Neural crest cell (in vitro differentiated cells): ENCODE measurements around the gene ZNF500. TPM values are rescaled to one million over a fixed set of nuclear protein-coding genes. Genes with fewer than 3 reads are reported as not detected.

ENCODE experiments used
- DNase-seq: peaks from one replicate; pipeline ENCODE4 v3.0.0; 2021; ENCODE audit warnings: low read depth, mixed read lengths, low spot score
- H3K27ac Mint-ChIP-seq: one replicate; pipeline ENCODE4 v1.8.0; 2021; ENCODE audit warnings: mild to moderate bottlenecking, mixed read lengths; ENCODE audit not compliant: unreplicated experiment
- H3K27me3 Mint-ChIP-seq: 2 replicates; pipeline ENCODE4 v1.8.0; 2021; ENCODE audit warnings: low read depth, mild to moderate bottlenecking, mixed read lengths
- H3K36me3 Mint-ChIP-seq: 2 replicates; pipeline ENCODE4 v1.8.0; 2021; ENCODE audit warnings: low read depth, mild to moderate bottlenecking, mixed read lengths
- H3K4me1 Mint-ChIP-seq: 2 replicates; pipeline ENCODE4 v1.8.0; 2021; ENCODE audit warnings: mixed read lengths
- H3K4me3 Mint-ChIP-seq: one replicate; pipeline ENCODE4 v1.8.0; 2021; ENCODE audit warnings: mild to moderate bottlenecking, mixed read lengths
- H3K9me3 Mint-ChIP-seq: 2 replicates; pipeline ENCODE4 v1.8.0; 2021; ENCODE audit warnings: mixed read lengths
- total RNA-seq: library from RNA; stranded (reverse); gene quantifications from 2 replicates; pipeline ENCODE4 v1.2.1, GENCODE V29; 2021
- TF ChIP-seq, protein P1 (sequence below): fragments of 200-600 bp; sonication (generic); conservative IDR thresholded peaks from 2 replicates; pipeline ENCODE4 v1.5.0; 2021; ENCODE audit warnings: antibody characterized with exemption, mild to moderate bottlenecking

Gene ZNF500
- total RNA-seq, 1 donor from 2014 or later, result 21.1 TPM

DNA sequence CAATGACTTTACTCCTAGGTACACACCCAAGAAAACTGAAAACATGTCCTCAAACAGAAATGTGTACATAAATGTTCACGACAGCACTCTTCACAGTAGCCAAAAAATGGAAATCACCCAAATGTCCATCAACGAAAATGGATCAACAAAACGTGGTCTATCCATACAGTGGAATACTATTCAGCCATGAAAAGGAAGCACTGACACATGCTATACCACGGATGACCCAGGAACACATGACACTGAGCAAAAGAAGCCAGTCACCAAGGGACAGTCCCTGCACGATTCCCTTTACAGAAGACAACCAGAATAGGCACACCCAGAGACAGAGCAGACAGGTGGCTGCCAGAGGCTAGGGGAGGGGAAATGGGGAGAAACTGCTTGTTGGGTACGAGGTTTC, 11.3 kb downstream of the ZNF500 start:
- Mint-ChIP-seq H3K27me3 (no peaks in the 10 kb centered on the region), H3K27ac (no peak overlapping the region), H3K9me3 (peaks cover 2% of the 10 kb centered on the region), H3K4me3 (no peak overlapping the region), H3K36me3 (peaks cover 13% of the 10 kb centered on the region), H3K4me1 (no peaks in the 10 kb centered on the region)
- TF ChIP-seq, protein P1, sequence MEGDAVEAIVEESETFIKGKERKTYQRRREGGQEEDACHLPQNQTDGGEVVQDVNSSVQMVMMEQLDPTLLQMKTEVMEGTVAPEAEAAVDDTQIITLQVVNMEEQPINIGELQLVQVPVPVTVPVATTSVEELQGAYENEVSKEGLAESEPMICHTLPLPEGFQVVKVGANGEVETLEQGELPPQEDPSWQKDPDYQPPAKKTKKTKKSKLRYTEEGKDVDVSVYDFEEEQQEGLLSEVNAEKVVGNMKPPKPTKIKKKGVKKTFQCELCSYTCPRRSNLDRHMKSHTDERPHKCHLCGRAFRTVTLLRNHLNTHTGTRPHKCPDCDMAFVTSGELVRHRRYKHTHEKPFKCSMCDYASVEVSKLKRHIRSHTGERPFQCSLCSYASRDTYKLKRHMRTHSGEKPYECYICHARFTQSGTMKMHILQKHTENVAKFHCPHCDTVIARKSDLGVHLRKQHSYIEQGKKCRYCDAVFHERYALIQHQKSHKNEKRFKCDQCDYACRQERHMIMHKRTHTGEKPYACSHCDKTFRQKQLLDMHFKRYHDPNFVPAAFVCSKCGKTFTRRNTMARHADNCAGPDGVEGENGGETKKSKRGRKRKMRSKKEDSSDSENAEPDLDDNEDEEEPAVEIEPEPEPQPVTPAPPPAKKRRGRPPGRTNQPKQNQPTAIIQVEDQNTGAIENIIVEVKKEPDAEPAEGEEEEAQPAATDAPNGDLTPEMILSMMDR, result no peak
- DNase-seq, result no peak

DNA sequence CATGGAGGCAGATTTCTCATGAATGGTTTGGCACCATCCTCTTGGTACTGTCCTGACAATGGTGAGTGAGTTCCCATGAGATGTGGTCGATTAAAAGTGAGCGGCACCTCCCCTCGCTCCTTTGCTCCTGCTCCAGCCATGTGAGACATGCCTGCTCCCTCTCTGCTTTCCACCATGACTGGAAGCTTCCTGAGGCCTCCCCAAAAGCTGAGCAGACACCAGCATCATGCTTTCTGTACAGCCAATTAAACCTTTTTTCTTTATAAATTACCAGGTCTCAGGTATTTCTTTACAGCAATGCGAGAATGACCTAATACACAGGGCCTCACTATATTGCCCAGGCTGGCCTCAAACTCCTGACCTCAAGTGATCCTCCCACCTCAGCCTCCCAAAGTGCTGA, 12.1 kb downstream of the ZNF500 start:
- TF ChIP-seq, protein P1, result no peak
- Mint-ChIP-seq H3K4me3 (no peak overlapping the region), H3K4me1 (no peaks in the 10 kb centered on the region), H3K36me3 (peaks cover 13% of the 10 kb centered on the region), H3K27me3 (no peaks in the 10 kb centered on the region), H3K27ac (no peak overlapping the region), H3K9me3 (peaks cover 2% of the 10 kb centered on the region)
- no peak for DNase-seq

DNA sequence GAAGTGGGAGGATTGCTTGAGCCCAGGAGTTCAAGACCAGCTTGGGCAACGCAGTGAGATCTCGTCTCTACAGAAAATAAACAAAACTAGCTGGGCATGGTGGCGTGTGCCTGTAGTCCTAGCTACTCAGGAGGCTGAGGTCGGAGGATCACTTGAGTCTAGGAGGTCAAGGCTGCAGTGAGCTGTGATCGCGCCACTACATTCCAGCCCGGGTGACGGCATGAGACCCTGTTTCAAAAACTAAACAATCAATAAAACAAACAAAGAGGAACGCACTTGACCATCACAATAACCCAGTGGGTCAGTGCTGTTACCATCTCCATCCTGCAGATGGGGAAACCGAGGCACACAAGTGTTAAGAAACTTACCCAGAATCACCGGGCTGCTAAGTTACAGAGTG, 13.7 kb downstream of the ZNF500 start:
- TF ChIP-seq, protein P1, result no peak
- peaks cover 2% of the 10 kb centered on the region for H3K9me3 Mint-ChIP-seq
- H3K36me3 Mint-ChIP-seq, result peaks cover 10% of the 10 kb centered on the region
- no peak for DNase-seq
- no peak overlapping the region for H3K27ac Mint-ChIP-seq
- no peaks in the 10 kb centered on the region for H3K4me1 Mint-ChIP-seq
- H3K4me3 Mint-ChIP-seq, result no peak overlapping the region
- H3K27me3 Mint-ChIP-seq, result no peaks in the 10 kb centered on the region

DNA sequence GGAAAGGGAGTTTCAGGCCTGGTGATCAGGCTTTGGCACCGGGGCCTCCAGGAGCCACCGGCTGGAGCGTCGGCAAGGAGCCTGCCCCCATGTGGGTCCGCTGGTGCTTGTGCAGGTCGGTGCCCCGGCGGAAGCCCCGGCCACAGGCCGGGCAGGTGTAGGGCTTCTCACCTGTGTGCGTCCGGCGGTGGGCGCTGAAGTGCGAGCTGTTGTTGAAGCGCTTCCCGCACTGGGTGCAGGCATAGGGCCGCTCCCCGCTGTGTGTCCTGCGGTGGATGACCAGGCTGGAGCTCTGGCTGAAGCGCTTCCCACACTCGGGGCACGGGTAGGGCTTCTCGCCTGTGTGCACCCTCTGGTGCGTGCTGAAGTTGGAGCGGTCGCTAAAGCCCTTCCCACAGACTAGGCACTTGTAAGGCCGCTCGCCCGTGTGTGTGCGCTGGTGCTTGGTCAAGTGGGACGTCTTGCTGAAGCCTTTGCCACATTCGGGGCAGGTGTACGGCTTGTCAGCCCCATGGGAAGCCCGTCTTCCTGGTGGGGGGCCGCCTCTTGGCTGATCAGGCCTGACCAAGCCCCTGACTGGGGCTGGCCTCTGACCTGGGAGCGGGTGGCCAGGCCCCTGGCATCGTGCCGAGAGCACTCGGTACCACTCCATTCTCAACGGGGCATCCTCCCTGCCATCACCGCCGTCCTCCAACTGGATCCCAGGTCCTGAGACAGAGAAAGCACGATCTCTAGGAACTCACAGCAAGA, 14.4 kb downstream of the ZNF500 start:
- Mint-ChIP-seq H3K27me3 (no peaks in the 10 kb centered on the region), H3K4me1 (no peaks in the 10 kb centered on the region), H3K27ac (no peak overlapping the region), H3K36me3 (peaks cover 10% of the 10 kb centered on the region), H3K9me3 (peaks cover 2% of the 10 kb centered on the region), H3K4me3 (no peak overlapping the region)
- DNase-seq, result no peak
- TF ChIP-seq, protein P1, result no peak

DNA sequence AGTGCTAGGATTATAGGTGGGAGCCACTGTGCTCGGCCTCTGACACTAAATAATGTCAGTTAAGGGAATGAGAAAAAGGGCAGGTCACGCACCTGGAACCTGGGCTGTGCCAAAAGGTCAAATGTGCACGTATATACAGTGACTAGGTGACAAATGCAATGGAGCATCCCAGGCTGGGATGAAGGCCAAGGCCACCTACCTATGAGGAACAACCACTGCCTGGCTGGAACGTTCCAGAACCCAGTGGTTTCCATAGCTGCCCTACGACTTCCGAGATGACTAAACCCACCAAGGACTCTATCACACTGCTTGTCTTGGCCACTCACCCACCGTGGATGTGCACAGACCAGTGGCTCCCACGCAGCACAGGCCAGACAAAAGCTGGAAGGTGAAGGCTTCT, 16.1 kb downstream of the ZNF500 start:
- DNase-seq, result no peak
- peak overlapping the region; percentile 12 for H3K4me3 Mint-ChIP-seq
- H3K9me3 Mint-ChIP-seq, result peaks cover 2% of the 10 kb centered on the region
- peaks cover 9% of the 10 kb centered on the region for H3K36me3 Mint-ChIP-seq
- H3K4me1 Mint-ChIP-seq, result no peaks in the 10 kb centered on the region
- TF ChIP-seq, protein P1, result no peak
- H3K27ac Mint-ChIP-seq, result no peak overlapping the region
- no peaks in the 10 kb centered on the region for H3K27me3 Mint-ChIP-seq
